ENCODE data around the gene MRI1.
A peak's percentile ranks its signal among the peaks of the same experiment; 100 is the strongest.

Gene MRI1
- 5.5 to 29.8 (median 15.2) reads per million in 17 experiments for total RNA-seq

GRCh38 chr19:13764101-13764807 is at the start of gene MRI1:
TSS of gene MRI1 (plus strand) at chr19:13764522. CDS start at chr19:13764589, 67 bp downstream.
- peak; percentile 57 to 88 (median 72) for DNase-seq

GRCh38 chr19:13717194-13717643 is 47.1 kb upstream of the MRI1 start:
- DNase-seq = no peak

GRCh38 chr19:13718733-13719132 is 45.6 kb upstream of the MRI1 start:
- peak in 1 of 4 experiments; percentile 22 for DNase-seq

- DNase-seq = no peak
These were observed 42.2 kb upstream of the MRI1 start for GRCh38 chr19:13722146-13722545.

GRCh38 chr19:13723206-13723605 is 41.1 kb upstream of the MRI1 start:
- no peak for DNase-seq

- DNase-seq = no peak
These were observed 38.0 kb upstream of the MRI1 start for GRCh38 chr19:13726323-13726722.

GRCh38 chr19:13727798-13728197 is 36.5 kb upstream of the MRI1 start:
- no peak for DNase-seq

GRCh38 chr19:13729859-13730258 is 34.5 kb upstream of the MRI1 start:
- DNase-seq = peak in 3 of 4 experiments; percentile 15 to 65 (median 58)

- DNase-seq = peak; percentile 94 to 98 (median 96)
These were observed 33.0 kb upstream of the MRI1 start for GRCh38 chr19:13731147-13731964.

- no peak for DNase-seq
These were observed 32.0 kb upstream of the MRI1 start for GRCh38 chr19:13732337-13732736.

GRCh38 chr19:13734751-13735150 is 29.6 kb upstream of the MRI1 start:
- no peak for DNase-seq

GRCh38 chr19:13738073-13738472 is 26.2 kb upstream of the MRI1 start:
- no peak for DNase-seq

- DNase-seq = no peak
These were observed 22.4 kb upstream of the MRI1 start for GRCh38 chr19:13741893-13742292.

GRCh38 chr19:13742756-13743155 is 21.6 kb upstream of the MRI1 start:
- DNase-seq = no peak

- DNase-seq = peak in 3 of 4 experiments; percentile 28 to 61 (median 52)
These were observed 20.1 kb upstream of the MRI1 start for GRCh38 chr19:13744174-13744573.

GRCh38 chr19:13747098-13747453 is 17.2 kb upstream of the MRI1 start:
- DNase-seq = no peak

- peak; percentile 46 to 69 (median 56) for DNase-seq
These were observed 16.0 kb upstream of the MRI1 start for GRCh38 chr19:13748169-13748828.

GRCh38 chr19:13751436-13751835 is 12.9 kb upstream of the MRI1 start:
- no peak for DNase-seq

- DNase-seq = peak; percentile 31 to 64 (median 42)
These were observed 10.7 kb upstream of the MRI1 start for GRCh38 chr19:13753622-13754021.

GRCh38 chr19:13756210-13756609 is 8.1 kb upstream of the MRI1 start:
- DNase-seq = no peak

- DNase-seq = no peak
These were observed 6.2 kb upstream of the MRI1 start for GRCh38 chr19:13757805-13758772.

- DNase-seq = no peak
These were observed 5.5 kb upstream of the MRI1 start for GRCh38 chr19:13758795-13759194.
